HFFc6 (cell line): ENCODE measurements around the gene ELK4. TPM values are rescaled to one million over a fixed set of nuclear protein-coding genes. Genes with fewer than 3 reads are reported as not detected.

Source experiments
- DNase-seq: peaks from one replicate; pipeline ENCODE4 v3.0.0-alpha.2; 2018
- H3K27ac Mint-ChIP-seq: 2 replicates; pipeline ENCODE4 v1.8.0; 2020; ENCODE audit warnings: mild to moderate bottlenecking, mixed read lengths
- H3K27me3 Mint-ChIP-seq: 2 replicates; pipeline ENCODE4 v1.8.0; 2021; ENCODE audit warnings: mild to moderate bottlenecking, moderate library complexity, mixed read lengths; ENCODE audit not compliant: insufficient read depth
- H3K36me3 Mint-ChIP-seq: 2 replicates; pipeline ENCODE4 v1.8.0; 2021; ENCODE audit warnings: low read depth, mixed read lengths
- H3K4me1 Mint-ChIP-seq: 2 replicates; pipeline ENCODE4 v1.8.0; 2020; ENCODE audit warnings: low read depth, mixed read lengths
- H3K4me3 Mint-ChIP-seq: 2 replicates; pipeline ENCODE4 v1.8.0; 2020; ENCODE audit warnings: mild to moderate bottlenecking, moderate library complexity, mixed read lengths
- H3K9me3 Mint-ChIP-seq: 2 replicates; pipeline ENCODE4 v1.8.0; 2020; ENCODE audit warnings: mild to moderate bottlenecking, mixed read lengths
- CTCF ChIP-seq: fragments of 200-600 bp; sonication (generic); IDR thresholded peaks from 2 replicates; pipeline ENCODE4 v1.5.0; 2021; ENCODE audit warnings: antibody characterized with exemption, mild to moderate bottlenecking
- total RNA-seq, 6 experiments: library from RNA; stranded (reverse); fragmentation: NEBNext Ultra II Directional; extraction: Animal tissue kit (Norgen Biotek cat#: 25700); gene quantifications; 2 replicates in 1 of 6; 3 replicates in 5 of 6; pipeline ENCODE4 v1.2.3, GENCODE V29; 2021

Gene ELK4
- total RNA-seq, 6 experiments from 2014 or later = 32.9 to 37.6 (median 35.6) TPM

GRCh38 chr1:205632669-205633169 is 908 bp upstream of the ELK4 start:
- peaks cover under 1% of the 10 kb centered on the region; the same call in 1 of the 2 replicates for H3K27me3 Mint-ChIP-seq
- peak overlapping the region; percentile 95 for H3K27ac Mint-ChIP-seq
- peaks cover 42% of the 10 kb centered on the region for H3K4me1 Mint-ChIP-seq
- peak overlapping the region; percentile 92 for H3K4me3 Mint-ChIP-seq
- no peaks in the 10 kb centered on the region for H3K9me3 Mint-ChIP-seq
- no peaks in the 10 kb centered on the region; the same call in 1 of the 2 replicates for H3K36me3 Mint-ChIP-seq
- no peak for DNase-seq
- TF ChIP-seq CTCF = no peak

GRCh38 chr1:205631010-205631767 is 622 bp downstream of the ELK4 start:
- H3K4me1 Mint-ChIP-seq = peaks cover 46% of the 10 kb centered on the region
- H3K27ac Mint-ChIP-seq = peak overlapping the region; percentile 97
- peak; percentile 58 for DNase-seq
- peak overlapping the region; percentile 94 for H3K4me3 Mint-ChIP-seq
- no peaks in the 10 kb centered on the region; the same call in 1 of the 2 replicates for H3K36me3 Mint-ChIP-seq
- no peaks in the 10 kb centered on the region for H3K27me3 Mint-ChIP-seq
- no peaks in the 10 kb centered on the region for H3K9me3 Mint-ChIP-seq
- no peak for TF ChIP-seq CTCF

GRCh38 chr1:205630651-205631009 is 1.2 kb downstream of the ELK4 start:
- Mint-ChIP-seq H3K27me3 (no peaks in the 10 kb centered on the region), H3K4me3 (peak overlapping the region; percentile 94), H3K36me3 (no peaks in the 10 kb centered on the region; the same call in 1 of the 2 replicates), H3K27ac (peak overlapping the region; percentile 97), H3K9me3 (no peaks in the 10 kb centered on the region), H3K4me1 (peaks cover 50% of the 10 kb centered on the region)
- no peak for TF ChIP-seq CTCF
- no peak for DNase-seq

GRCh38 chr1:205630241-205630640 is 1.6 kb downstream of the ELK4 start:
- H3K27ac Mint-ChIP-seq = peak overlapping the region; percentile 97
- no peak for TF ChIP-seq CTCF
- H3K4me1 Mint-ChIP-seq = peaks cover 50% of the 10 kb centered on the region
- no peaks in the 10 kb centered on the region; the same call in 1 of the 2 replicates for H3K36me3 Mint-ChIP-seq
- H3K27me3 Mint-ChIP-seq = no peaks in the 10 kb centered on the region
- DNase-seq = peak; percentile 63
- peak overlapping the region; percentile 94 for H3K4me3 Mint-ChIP-seq
- H3K9me3 Mint-ChIP-seq = no peaks in the 10 kb centered on the region

GRCh38 chr1:205629751-205630150 is 2.1 kb downstream of the ELK4 start:
- Mint-ChIP-seq H3K36me3 (no peaks in the 10 kb centered on the region; the same call in 1 of the 2 replicates), H3K4me3 (peak overlapping the region; percentile 94), H3K9me3 (no peaks in the 10 kb centered on the region), H3K27ac (peak overlapping the region; percentile 97), H3K4me1 (peaks cover 50% of the 10 kb centered on the region), H3K27me3 (no peaks in the 10 kb centered on the region)
- no peak for TF ChIP-seq CTCF
- no peak for DNase-seq
